ENCODE results near the gene HMGB2.

The HMGB2 gene

GRCh38 chr4:173334085-173334890, at the start of gene HMGB2:
Gene HMGB2, minus strand, starts transcription at chr4:173334358. Its CDS starts 709 bp downstream, at chr4:173333649.
- DNase-seq: peak; percentile 97 to 99 (median 98)

GRCh38 chr4:173382349-173382748, 48.2 kb upstream of the HMGB2 start:
- no peak for DNase-seq

- no peak for DNase-seq
These were observed 47.5 kb upstream of the HMGB2 start for GRCh38 chr4:173381610-173382009.

- no peak for DNase-seq
These were observed 46.8 kb upstream of the HMGB2 start for GRCh38 chr4:173380987-173381386.

- DNase-seq: no peak
These were observed 45.8 kb upstream of the HMGB2 start for GRCh38 chr4:173379929-173380328.

GRCh38 chr4:173374588-173374987, 40.4 kb upstream of the HMGB2 start:
- DNase-seq: no peak

GRCh38 chr4:173371292-173372192, 37.4 kb upstream of the HMGB2 start:
- peak; percentile 4 to 25 (median 12) for DNase-seq

GRCh38 chr4:173370477-173371291, 36.5 kb upstream of the HMGB2 start, which contains the start of gene SAP30:
Gene SAP30, plus strand, starts transcription at chr4:173370954. Its CDS starts 229 bp downstream, at chr4:173371183.
- peak; percentile 85 to 96 (median 92) for DNase-seq

GRCh38 chr4:173370130-173370476, 35.9 kb upstream of the HMGB2 start:
- DNase-seq: peak; percentile 48 to 64 (median 56)

- DNase-seq: no peak
These were observed 33.8 kb upstream of the HMGB2 start for GRCh38 chr4:173367946-173368345.

GRCh38 chr4:173367285-173367684, 33.1 kb upstream of the HMGB2 start:
- no peak for DNase-seq

GRCh38 chr4:173365359-173365996, 31.3 kb upstream of the HMGB2 start:
- no peak for DNase-seq

- no peak for DNase-seq
These were observed 28.5 kb upstream of the HMGB2 start for GRCh38 chr4:173362666-173363065.

- no peak for DNase-seq
These were observed 26.5 kb upstream of the HMGB2 start for GRCh38 chr4:173360587-173361221.

GRCh38 chr4:173357939-173358338, 23.8 kb upstream of the HMGB2 start:
- DNase-seq: no peak

- no peak for DNase-seq
These were observed 13.3 kb upstream of the HMGB2 start for GRCh38 chr4:173347467-173347866.

GRCh38 chr4:173346074-173346473, 11.9 kb upstream of the HMGB2 start:
- DNase-seq: no peak

GRCh38 chr4:173345648-173346047, 11.5 kb upstream of the HMGB2 start:
- DNase-seq: no peak

- no peak for DNase-seq
These were observed 9.8 kb upstream of the HMGB2 start for GRCh38 chr4:173343832-173344397.

GRCh38 chr4:173337463-173337862, 3.3 kb upstream of the HMGB2 start:
- DNase-seq: no peak

All from activated naive CD4-positive, alpha-beta T cell (primary cell).